GM19455 (cell line): ENCODE data around the gene HNRNPA2B1.
"Not testable (repeated sequence)": the region's sequence is repeated elsewhere in the genome, so short reads cannot be mapped to it uniquely, and the experiment has no call there.

Experiments
- ATAC-seq: cut with Tn5 transposase; IDR thresholded peaks from one replicate; pipeline ENCODE4 v1.9.1; 2021; ENCODE audit not compliant: unreplicated experiment

The HNRNPA2B1 gene

GRCh38 chr7:26147646-26148306 is 52.8 kb downstream of the HNRNPA2B1 start:
- not testable (repeated sequence) for ATAC-seq

- ATAC-seq = no peak
Observed at GRCh38 chr7:26147030-26147429, 53.5 kb downstream of the HNRNPA2B1 start.

DNA sequence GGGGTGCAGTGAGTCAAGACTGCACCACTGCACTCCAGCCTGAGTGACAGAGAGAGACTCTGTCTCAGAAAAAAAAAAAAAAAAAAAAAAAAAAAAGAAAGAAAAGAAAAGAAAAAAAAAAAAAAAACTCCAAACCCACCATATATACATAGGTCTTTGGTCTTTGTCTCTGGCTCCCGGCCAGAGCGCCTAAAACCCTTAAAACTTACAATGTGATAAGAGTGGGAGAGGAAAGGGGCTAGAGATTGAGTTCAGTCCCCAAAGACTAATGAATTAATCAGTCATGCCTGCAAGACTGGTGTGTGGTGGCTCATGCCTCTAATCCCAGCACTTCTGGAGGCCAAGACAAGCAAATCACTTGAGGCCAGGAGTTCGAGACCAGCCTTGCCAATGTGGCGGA is 55.3 kb downstream of the HNRNPA2B1 start:
- no peak for ATAC-seq

DNA sequence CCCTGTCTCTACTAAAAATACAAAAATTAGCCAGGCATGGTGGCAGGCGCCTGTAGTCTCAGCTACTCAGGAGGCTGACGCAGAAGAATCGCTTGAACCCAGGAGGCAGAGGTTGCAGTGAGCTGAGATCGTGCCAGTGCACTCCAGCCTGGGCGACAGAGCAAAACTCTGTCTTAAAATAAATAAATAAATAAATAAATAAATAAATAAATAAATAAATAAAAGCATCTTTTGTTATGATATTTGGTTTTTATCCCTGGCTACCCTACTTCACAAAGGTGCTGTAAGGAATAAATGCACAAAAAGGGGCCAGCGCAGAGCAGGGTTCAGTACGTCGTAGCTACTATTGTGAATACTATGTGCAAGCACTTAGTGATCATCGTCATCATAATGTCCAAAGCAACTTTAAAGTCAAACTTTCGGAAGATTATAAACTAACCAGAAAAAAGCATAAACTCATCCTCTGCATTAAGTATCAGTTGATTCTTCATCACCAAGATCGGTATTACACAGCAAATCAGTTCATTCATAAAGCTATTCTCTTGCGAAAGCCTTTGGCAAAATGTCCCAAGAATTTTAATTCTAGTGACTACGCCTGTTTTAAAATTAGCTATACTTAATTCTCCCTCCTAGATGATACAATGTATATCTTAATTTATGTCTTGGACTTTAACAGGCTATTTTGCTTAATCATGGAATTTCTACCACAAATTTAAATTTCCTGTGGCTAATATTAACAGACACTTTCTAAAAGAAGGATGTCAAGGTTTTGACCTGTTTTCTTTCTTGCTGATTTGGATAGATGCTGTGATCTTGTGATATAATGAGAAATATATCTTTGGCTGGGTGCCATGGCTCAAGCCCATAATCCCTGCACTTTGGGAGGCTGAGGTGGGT is 56.1 kb downstream of the HNRNPA2B1 start:
- ATAC-seq = no peak

GRCh38 chr7:26143298-26144048 is 57.1 kb downstream of the HNRNPA2B1 start:
- no peak for ATAC-seq

DNA sequence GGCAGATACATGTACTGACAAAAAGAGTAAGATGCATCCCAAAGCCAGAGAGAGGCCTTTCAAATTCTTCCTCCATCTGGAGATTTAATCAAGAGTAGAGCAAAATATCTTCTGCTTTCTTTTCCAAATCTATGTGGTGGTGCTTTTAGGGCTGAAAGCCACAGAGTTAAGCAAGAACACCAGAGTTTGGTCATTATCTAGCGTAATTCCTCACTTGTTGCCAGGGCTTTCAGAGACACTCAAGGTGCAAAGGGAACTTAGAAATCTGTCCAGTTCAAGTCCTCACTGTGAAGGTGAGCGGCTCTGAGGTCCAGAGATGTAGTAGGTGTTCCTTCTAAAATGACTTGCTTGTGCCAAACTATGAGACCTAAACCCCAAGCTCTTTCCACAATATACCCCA is 59.5 kb downstream of the HNRNPA2B1 start:
- no peak for ATAC-seq

GRCh38 chr7:26140380-26140779 is 60.2 kb downstream of the HNRNPA2B1 start:
- no peak for ATAC-seq
